Endodermal cell (in vitro differentiated cells): ENCODE measurements around the gene ARL5C. TPM values are rescaled to one million over a fixed set of nuclear protein-coding genes. Genes with fewer than 3 reads are reported as not detected.
"Not testable (repeated sequence)": the region's sequence is repeated elsewhere in the genome, so short reads cannot be mapped to it uniquely, and the experiment has no call there.

Experiments used
- DNase-seq: peaks from one replicate; pipeline ENCODE4 v3.0.0-alpha.2; 2017
- H3K27ac ChIP-seq: 2 replicates; pipeline ENCODE4 v1.5.1; 2013; ENCODE audit warnings: mild to moderate bottlenecking, low read depth, low read length, moderate library complexity
- H3K27me3 ChIP-seq: 2 replicates; pipeline ENCODE4 v1.6.1; 2013; ENCODE audit warnings: mild to moderate bottlenecking, low read length, moderate library complexity; ENCODE audit not compliant: insufficient read depth, control insufficient read depth, poor library complexity, severe bottlenecking
- H3K36me3 ChIP-seq: 2 replicates; pipeline ENCODE4 v1.7.0; 2013; ENCODE audit warnings: mild to moderate bottlenecking, low read length, moderate library complexity; ENCODE audit not compliant: control insufficient read depth, insufficient read depth
- H3K4me1 ChIP-seq: one replicate; pipeline ENCODE4 v1.7.0; 2013; ENCODE audit warnings: low read length; ENCODE audit not compliant: control insufficient read depth, insufficient read depth
- H3K4me3 ChIP-seq: 2 replicates; pipeline ENCODE4 v1.5.1; 2013; ENCODE audit warnings: mild to moderate bottlenecking, low read length, moderate library complexity
- H3K9ac ChIP-seq: 2 replicates; pipeline ENCODE4 v1.6.1; 2013; ENCODE audit warnings: mild to moderate bottlenecking, low read length, moderate library complexity; ENCODE audit not compliant: poor library complexity, severe bottlenecking; ENCODE audit errors: extremely low read depth
- H3K9me3 ChIP-seq: 2 replicates; pipeline ENCODE4 v1.6.1; 2013; ENCODE audit warnings: mild to moderate bottlenecking, low read length, moderate library complexity; ENCODE audit not compliant: control insufficient read depth
- H3K27ac Mint-ChIP-seq: 2 replicates; pipeline ENCODE4 v1.8.0; 2020; ENCODE audit warnings: mixed read lengths
- H3K27me3 Mint-ChIP-seq: 2 replicates; pipeline ENCODE4 v1.8.0; 2021; ENCODE audit warnings: mild to moderate bottlenecking, mixed read lengths; ENCODE audit not compliant: insufficient read depth
- H3K36me3 Mint-ChIP-seq: 2 replicates; pipeline ENCODE4 v1.8.0; 2020; ENCODE audit warnings: low read depth, mixed read lengths
- H3K4me1 Mint-ChIP-seq: 2 replicates; pipeline ENCODE4 v1.8.0; 2020; ENCODE audit warnings: mixed read lengths
- H3K4me3 Mint-ChIP-seq: 2 replicates; pipeline ENCODE4 v1.8.0; 2020; ENCODE audit warnings: mild to moderate bottlenecking, moderate library complexity, mixed read lengths
- H3K9me3 Mint-ChIP-seq: 2 replicates; pipeline ENCODE4 v1.8.0; 2020; ENCODE audit warnings: mild to moderate bottlenecking, mixed read lengths
- WGBS, 2 experiments: methylation state at CpG; one replicate each; pipeline versions ENCODE4 v1.1.5 to v1.1.7; 2013; ENCODE audit warnings: missing lambda C conversion rate in 2 of 2, mixed read lengths in 1 of 2; ENCODE audit not compliant: insufficient coverage in 1 of 2, insufficient read length in 1 of 2; 5-methylcytosine and 5-hydroxymethylcytosine counted together
- total RNA-seq, 2 donors: library from RNA; stranded (reverse); fragmentation: NEBNext Ultra II Directional in 1 of 2; extraction: Animal tissue kit (Norgen Biotek cat#: 25700) in 1 of 2; gene quantifications; 2 replicates in 1 of 2; 3 replicates in 1 of 2; pipeline ENCODE4 v1.2.1, GENCODE V29; 2021
- TF ChIP-seq, protein P1 (sequence below): fragments of 200-600 bp; sonication (generic); conservative IDR thresholded peaks from 2 replicates; pipeline ENCODE4 v1.5.0; 2021; ENCODE audit warnings: antibody characterized with exemption, mild to moderate bottlenecking

The ARL5C gene
- total RNA-seq, 2 donors from 2014 or later = not detected

DNA sequence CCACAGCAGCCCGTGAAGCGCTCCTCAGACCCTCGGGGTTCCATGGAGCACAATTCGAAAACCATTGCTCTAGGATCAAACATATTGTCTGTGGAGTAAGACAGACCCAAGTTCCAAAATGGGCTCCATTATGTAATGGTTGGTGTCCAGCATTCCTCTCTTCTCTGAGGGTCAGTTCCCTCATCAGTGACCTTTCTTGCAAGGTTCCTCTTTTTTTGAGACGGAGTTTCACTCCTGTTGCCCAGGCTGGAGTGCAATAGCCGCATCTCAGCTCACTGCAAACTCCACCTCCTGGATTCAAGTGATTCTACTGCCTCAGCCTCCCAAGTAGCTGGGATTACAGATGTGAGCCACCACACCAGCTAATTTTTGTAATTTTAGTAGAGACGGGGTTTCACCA, 43.0 kb downstream of the ARL5C start:
- Histone ChIP-seq H3K4me1 (no peaks in the 10 kb centered on the region), H3K27ac (no peak overlapping the region), H3K4me3 (no peak overlapping the region), H3K9me3 (no peaks in the 10 kb centered on the region), H3K9ac (no peak overlapping the region), H3K27me3 (no peaks in the 10 kb centered on the region), H3K36me3 (no peaks in the 10 kb centered on the region)
- peaks cover 8% of the 10 kb centered on the region for H3K4me1 Mint-ChIP-seq
- H3K9me3 Mint-ChIP-seq = no peaks in the 10 kb centered on the region
- WGBS, 2 experiments = 91 to 97% methylated on average over 7 of the region's 7 CpGs
- H3K4me3 Mint-ChIP-seq = no peak overlapping the region
- no peak for DNase-seq
- H3K36me3 Mint-ChIP-seq = no peaks in the 10 kb centered on the region
- peak overlapping the region; percentile 64 for H3K27ac Mint-ChIP-seq
- no peaks in the 10 kb centered on the region for H3K27me3 Mint-ChIP-seq
- TF ChIP-seq, protein P1, sequence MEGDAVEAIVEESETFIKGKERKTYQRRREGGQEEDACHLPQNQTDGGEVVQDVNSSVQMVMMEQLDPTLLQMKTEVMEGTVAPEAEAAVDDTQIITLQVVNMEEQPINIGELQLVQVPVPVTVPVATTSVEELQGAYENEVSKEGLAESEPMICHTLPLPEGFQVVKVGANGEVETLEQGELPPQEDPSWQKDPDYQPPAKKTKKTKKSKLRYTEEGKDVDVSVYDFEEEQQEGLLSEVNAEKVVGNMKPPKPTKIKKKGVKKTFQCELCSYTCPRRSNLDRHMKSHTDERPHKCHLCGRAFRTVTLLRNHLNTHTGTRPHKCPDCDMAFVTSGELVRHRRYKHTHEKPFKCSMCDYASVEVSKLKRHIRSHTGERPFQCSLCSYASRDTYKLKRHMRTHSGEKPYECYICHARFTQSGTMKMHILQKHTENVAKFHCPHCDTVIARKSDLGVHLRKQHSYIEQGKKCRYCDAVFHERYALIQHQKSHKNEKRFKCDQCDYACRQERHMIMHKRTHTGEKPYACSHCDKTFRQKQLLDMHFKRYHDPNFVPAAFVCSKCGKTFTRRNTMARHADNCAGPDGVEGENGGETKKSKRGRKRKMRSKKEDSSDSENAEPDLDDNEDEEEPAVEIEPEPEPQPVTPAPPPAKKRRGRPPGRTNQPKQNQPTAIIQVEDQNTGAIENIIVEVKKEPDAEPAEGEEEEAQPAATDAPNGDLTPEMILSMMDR = no peak

DNA sequence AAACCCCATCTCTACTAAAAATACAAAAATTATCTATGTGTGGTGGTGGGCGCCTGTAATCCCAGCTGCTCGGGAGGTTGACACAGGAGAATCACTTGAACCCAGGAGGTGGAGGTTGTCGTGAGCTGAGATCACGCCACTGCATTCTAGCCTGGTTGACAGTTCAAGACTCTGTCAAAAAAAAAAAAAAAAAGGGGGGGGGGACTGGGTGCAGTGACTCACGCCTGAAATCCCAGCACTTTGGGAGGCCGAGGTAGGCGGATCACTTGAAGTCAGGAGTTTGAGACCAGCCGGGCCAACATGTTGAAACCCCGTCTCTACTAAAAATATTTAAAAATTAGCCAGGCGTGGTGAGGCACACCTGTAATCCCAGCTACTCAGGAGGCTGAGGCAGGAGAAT, 44.0 kb downstream of the ARL5C start:
- not testable (repeated sequence) for H3K27ac Mint-ChIP-seq, H3K4me1 Mint-ChIP-seq, H3K4me3 Mint-ChIP-seq, H3K36me3 ChIP-seq, H3K36me3 Mint-ChIP-seq, H3K27me3 Mint-ChIP-seq, H3K27ac ChIP-seq, DNase-seq, H3K9me3 Mint-ChIP-seq, H3K9me3 ChIP-seq, H3K4me1 ChIP-seq, H3K9ac ChIP-seq, H3K4me3 ChIP-seq, H3K27me3 ChIP-seq
- 82 to 84% methylated on average over 6 to 10 of the region's 10 CpGs for WGBS, 2 experiments

DNA sequence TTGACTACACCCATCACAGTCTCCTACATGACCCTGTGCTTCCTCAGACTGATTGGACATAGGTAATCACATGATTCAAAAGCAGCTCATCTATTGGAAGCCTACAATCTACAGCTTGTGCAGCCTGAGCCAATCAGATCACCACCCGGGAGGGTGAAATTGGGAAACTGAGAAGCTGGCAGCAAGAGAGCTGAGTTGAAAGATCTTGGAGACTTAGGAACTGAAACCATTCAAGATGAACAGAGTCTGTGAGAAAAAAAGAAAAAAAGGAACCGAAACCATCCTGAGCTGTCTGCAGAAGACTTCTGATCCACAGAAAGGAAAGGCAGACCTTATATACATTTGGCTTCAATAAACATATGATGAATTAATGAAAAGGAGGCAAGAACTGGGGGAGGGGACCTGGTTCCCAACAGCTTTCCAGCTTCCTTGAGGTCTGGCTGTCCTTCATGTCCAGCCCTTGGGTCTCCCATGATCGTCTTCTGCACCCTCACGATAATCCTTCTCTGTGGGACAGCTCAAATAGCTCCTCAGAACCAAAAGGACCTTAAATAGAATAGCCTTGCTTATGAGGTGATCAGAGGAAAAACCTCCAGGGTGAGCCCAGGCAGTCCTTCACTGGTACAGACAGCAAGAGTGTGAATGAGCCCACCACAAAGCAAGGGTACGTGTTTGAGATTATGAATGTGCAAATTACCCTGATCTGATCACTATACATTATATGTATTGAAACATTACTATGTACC, 47.1 kb downstream of the ARL5C start:
- Histone ChIP-seq H3K4me1 (no peaks in the 10 kb centered on the region), H3K9ac (no peak overlapping the region), H3K36me3 (no peaks in the 10 kb centered on the region), H3K4me3 (no peak overlapping the region), H3K9me3 (no peaks in the 10 kb centered on the region), H3K27ac (no peak overlapping the region), H3K27me3 (no peaks in the 10 kb centered on the region)
- Mint-ChIP-seq H3K4me3 (no peak overlapping the region), H3K9me3 (no peaks in the 10 kb centered on the region), H3K27me3 (peaks cover 7% of the 10 kb centered on the region), H3K36me3 (no peaks in the 10 kb centered on the region), H3K27ac (no peak overlapping the region), H3K4me1 (peaks cover 14% of the 10 kb centered on the region)
- no peak for DNase-seq
- 93 to 95% methylated on average over 3 to 5 of the region's 5 CpGs for WGBS, 2 experiments
- TF ChIP-seq, protein P1 = no peak

DNA sequence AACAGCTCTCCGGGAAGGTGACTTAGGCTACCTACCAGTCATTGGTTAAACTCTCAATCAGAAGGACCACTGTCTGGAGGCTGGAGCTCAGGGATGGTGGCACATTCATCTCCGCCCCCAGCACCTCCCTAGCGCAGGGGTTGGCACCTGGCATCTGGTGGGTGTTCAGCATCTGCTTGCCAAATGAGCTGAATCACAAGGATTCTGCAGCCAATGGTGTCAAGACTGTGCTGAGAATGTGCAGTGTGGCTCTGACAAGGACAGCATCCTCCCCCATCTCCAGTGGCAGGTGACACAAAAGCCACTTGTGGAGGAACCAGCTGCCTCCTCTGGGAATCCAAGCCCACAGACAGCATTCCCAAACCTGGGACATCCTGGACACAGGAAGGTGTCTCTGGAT, 49.7 kb downstream of the ARL5C start:
- Histone ChIP-seq H3K4me1 (no peaks in the 10 kb centered on the region), H3K9me3 (no peaks in the 10 kb centered on the region), H3K27ac (no peak overlapping the region), H3K36me3 (no peaks in the 10 kb centered on the region), H3K27me3 (no peaks in the 10 kb centered on the region), H3K9ac (no peak overlapping the region), H3K4me3 (no peak overlapping the region)
- Mint-ChIP-seq H3K9me3 (no peaks in the 10 kb centered on the region), H3K4me3 (no peak overlapping the region), H3K27ac (no peak overlapping the region), H3K27me3 (peaks cover 7% of the 10 kb centered on the region), H3K4me1 (peaks cover 9% of the 10 kb centered on the region), H3K36me3 (no peaks in the 10 kb centered on the region)
- TF ChIP-seq, protein P1 = no peak
- 94 to 100% methylated on average over 2 to 3 of the region's 3 CpGs for WGBS, 2 experiments
- DNase-seq = no peak
